Stimulated activated CD4-positive, alpha-beta T cell treated with anti-CD3 and anti-CD28 coated beads, Interleukin-2, amount 100 ng/mL, for 24 hours (primary cell): ENCODE measurements around the gene RIOK3.
"Not testable (repeated sequence)": the region's sequence is repeated elsewhere in the genome, so short reads cannot be mapped to it uniquely, and the experiment has no call there.

Source experiments
- DNase-seq, 2 donors: peaks; one replicate each; pipeline ENCODE4 v3.0.0-alpha.2; 2020

Gene RIOK3

GRCh38 chr18:23499291-23499781, 46.2 kb downstream of the RIOK3 start:
- DNase-seq: no peak

- DNase-seq: no peak
Observed at GRCh38 chr18:23501626-23502025, 48.5 kb downstream of the RIOK3 start.

DNA sequence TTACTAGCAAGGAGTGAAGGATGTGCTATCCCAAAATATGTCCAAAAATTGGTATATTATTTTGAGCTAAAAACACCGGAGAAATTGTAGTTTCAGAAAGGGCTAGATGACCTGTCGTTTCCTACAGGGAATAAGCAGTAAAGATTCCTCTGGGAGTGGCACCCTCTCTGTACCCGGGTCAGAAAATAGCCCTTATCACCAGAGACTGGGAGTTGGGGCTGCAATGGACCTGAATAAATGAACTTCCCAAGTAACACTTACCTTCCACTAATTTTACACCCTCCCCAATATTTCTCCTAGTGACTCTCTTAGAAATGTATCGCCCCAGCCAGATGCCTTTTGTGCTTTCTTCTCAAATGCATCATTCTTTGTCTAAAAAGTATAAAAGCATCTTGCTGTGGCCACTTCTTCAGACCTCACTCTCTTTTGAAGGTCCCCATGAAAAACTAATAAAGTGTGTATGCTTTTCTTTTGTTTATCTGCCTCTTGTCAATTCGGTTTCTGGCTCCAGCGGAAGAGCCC, 49.5 kb downstream of the RIOK3 start:
- DNase-seq: no peak

DNA sequence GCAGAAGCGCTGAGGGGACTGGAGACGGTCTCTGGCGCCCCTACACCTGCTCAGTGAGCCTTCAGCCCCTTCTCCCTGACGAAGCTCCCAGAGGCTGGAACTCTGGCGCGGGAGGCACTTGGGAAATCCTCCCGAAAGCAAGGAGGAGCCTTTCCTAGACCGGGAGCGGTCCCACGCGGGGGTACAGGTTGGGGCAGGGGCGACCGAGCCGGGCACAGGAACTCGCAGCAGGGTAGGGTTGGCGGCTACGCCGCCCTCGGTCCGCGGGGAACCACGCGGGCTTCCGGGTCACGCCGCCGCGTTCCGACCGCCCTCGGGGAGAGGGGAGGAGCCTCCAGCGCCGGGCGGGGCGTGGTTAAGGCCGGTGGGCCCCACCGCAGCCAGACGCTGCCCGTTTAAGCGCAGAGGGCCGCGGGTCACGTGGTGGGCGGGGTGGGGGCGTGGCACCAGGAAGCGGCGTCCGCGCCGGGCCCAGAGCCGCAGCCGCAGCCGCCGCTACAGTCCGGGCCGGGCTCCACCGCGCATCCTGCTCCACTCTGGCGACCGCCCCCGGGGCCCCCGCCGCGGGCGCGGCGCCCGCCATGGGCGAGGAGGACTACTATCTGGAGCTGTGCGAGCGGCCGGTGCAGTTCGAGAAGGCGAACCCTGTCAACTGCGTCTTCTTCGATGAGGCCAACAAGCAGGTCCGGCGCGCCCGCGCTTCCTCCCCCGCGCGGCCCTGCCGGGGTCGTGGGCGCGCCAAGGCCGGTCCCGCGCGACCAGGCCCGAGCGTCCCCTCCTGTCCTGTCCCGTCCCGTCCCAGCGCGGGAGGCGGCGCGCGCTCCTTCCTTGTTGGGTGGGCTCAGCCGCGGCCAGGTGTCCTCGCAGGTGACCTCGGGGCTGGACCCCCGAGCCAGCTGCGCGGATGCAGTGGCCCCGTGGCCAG, 50.2 kb downstream of the RIOK3 start, which contains the start of gene RMC1:
RMC1 (plus strand) TSS at position 474 of the 925 bp plus-strand sequence; CDS start at position 582, 108 bp downstream.
- DNase-seq: peak; percentile 99 to 100

DNA sequence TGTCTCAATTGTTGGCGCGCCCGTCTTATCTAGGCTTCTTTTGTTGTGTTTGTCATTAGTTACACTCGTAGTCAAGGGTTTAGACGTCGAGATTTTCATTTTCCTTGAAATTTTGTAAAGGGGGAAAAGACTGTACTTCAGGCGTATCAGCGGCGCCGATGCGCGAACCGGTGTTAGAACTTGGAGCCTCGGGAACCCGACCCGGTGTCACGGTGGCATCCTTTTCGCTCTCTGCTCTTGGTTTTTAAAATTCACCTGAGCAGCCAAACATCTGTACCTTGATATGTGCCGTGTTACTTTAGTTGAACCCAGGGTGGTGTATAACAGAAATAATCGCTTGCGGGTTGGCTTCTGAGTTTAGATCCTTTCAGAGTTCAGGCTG, 50.9 kb downstream of the RIOK3 start:
- DNase-seq: peak in 1 of 2 donors; percentile 20

- no peak for DNase-seq
Observed at GRCh38 chr18:23504720-23505119, 51.6 kb downstream of the RIOK3 start.

GRCh38 chr18:23506393-23506792, 53.3 kb downstream of the RIOK3 start:
- no peak for DNase-seq

DNA sequence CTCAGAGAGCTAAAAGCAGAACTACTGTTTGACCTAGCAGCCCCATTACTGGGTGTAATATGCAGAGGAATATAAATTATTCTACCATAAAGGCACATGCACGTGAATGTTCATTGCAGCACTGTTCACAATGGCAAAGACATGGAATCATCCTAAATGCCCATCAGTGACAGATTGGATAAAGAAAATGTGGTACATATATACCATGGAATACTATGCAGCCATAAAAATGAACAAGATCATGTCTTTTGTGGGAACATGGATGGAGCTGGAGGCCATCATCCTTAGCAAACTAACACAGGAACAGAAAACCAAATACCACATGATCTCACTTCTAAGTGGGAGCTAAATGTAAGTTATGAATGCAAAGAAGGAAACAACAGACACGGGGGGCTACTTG, 57.8 kb downstream of the RIOK3 start:
- not testable (repeated sequence) for DNase-seq

GRCh38 chr18:23512216-23512615, 59.1 kb downstream of the RIOK3 start:
- not testable (repeated sequence) for DNase-seq

- no peak for DNase-seq
Observed at GRCh38 chr18:23512641-23513040, 59.6 kb downstream of the RIOK3 start.

- DNase-seq: peak; percentile 76 to 77
Observed at GRCh38 chr18:23515911-23516546, 62.9 kb downstream of the RIOK3 start.

DNA sequence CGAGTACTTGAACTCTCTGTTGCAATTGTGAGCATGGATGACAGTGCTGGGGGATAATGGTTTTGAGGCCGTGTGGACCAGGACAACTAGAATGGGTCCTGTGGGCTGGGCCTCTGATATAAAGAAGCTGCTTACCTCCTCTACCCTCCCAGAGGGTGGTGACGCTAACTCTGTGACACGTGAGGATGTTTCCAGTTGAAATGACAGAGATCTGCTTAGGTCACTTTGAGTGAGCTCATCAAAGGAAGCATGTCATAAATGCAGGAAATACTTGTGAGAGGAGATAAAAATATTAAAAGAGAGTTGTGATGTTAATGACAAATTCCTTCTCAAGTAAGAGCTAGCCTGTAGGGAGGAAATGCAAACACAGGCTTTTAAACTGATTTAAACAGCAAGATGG, 66.6 kb downstream of the RIOK3 start:
- no peak for DNase-seq

DNA sequence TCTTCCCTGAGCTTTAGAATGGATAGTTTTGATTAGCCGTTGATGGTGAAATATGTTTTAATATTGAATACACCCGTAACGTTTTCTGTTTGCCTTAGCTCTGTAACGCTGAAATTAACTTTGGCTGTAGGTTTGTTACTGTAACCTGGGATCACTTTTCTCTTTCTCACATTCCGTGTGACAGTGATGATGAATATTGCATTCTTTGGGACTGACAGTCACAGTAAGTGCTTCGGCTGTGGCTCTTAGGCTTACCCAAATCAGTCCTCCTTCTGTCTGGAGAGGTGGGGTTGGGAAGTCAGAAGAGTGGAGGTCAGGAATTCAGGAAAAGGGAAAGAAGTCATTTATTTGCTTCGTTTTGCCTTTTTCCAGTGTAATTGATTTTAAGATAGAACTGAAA, 68.2 kb downstream of the RIOK3 start:
- no peak for DNase-seq

DNA sequence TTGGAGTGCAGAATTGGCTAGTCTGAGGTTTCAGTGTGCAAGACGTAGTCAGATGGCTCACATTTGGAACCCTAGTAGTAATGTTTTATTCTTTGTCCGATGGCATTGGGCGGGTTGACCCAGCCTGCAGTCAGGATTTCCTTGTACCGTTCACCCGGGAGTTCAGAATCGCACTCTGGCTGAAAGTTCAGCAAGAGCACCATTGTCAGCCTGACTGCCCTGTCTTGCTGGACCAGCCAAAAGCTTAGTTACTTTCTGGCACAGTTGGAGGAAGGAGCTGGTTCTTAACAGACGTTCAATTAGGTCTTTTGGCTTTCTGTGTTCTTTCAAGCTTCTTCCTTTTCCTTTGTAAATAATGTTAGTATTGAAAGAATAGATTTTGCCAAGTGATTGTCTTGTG, 68.8 kb downstream of the RIOK3 start:
- DNase-seq: no peak

DNA sequence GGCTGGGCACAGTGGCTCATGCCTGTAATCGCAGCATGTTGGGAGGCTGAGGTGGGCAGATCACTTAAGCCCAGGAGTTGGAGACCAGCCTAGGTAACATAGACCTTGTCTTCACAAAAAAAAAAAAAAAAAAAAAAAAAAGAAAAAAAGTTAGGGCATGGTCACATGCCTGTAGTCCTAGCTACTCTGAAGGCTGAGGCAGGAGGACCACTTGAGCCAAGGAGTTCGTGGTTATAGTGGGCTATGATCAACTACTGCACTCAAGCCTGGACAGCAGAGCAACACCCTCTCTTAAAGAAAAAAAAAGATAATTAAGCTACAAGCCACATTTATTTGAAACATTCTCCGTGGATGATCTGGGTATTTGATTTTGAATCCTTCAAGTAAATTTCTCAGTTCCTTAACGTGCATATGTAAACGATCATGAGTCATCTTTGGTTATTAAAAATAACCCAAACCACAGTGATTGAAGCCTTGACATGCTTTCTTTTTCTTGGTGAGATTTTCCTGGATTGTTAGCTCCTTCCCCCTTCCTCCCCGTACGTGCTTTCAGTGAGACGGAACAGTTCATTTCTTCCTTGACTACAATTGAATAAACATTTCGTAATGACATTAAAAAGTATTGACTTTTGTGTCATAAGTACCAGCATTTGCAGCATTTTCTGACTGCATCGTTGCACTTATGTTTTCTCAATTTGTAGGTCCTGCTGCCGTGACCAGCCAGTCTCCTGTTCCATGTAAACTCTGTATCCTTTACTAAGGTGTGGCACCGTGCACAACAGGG, 70.5 kb downstream of the RIOK3 start:
- no peak for DNase-seq

DNA sequence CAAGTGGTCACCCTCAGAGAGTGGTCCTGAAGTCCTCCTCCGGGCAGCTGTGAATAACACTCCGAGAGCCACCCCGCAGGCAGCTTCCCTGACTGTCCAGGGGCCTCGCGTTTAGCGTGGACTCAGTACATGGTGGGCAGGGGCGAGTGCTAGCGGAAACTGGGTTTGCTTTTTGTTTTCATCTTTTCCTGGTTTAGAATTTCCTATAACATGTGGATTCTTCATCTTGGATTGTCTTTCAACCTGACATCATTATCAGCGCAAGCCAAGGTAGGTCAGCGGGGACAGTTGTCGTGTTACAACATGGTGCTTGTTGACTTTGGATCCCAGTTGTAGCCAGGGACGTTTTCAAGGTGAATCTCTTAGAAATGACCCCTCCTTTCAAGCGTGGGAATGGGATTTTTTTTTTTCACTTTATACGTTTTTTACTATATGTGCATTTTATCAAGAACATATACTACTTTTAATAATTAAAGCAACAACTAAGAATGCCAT, 71.2 kb downstream of the RIOK3 start:
- DNase-seq: no peak

GRCh38 chr18:23526501-23527063, 73.5 kb downstream of the RIOK3 start:
- no peak for DNase-seq

GRCh38 chr18:23528580-23529472, 75.7 kb downstream of the RIOK3 start:
- no peak for DNase-seq

DNA sequence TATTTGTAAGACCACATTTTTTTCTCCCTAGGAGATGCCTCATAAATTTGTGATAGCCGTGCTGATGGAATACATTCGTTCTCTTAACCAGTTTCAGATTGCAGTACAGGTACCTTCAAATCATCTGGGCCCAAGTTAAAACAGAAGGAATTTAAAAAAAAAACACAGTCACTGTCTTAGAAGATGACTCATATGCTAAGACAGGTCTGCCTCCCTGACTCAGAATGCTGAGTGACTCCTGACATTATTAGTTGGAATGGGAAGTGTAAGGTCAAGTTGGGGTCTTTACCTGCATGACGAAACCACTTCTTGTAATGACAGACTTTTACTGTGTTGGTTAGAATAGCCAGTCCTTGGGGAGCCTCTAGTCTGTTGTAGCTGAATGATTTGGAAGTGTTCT, 76.5 kb downstream of the RIOK3 start:
- DNase-seq: no peak

- DNase-seq: no peak
Observed at GRCh38 chr18:23530195-23530594, 77.1 kb downstream of the RIOK3 start.

- DNase-seq: no peak
Observed at GRCh38 chr18:23531912-23532311, 78.8 kb downstream of the RIOK3 start.
